HepG2 (cell line): Measurements from ENCODE around the gene PDK2. TPM values are rescaled to one million over a fixed set of nuclear protein-coding genes. Genes with fewer than 3 reads are reported as not detected.

ENCODE experiments used
- ARNT2 ChIP-seq: sonication (generic); formaldehyde crosslinking; IDR thresholded peaks from 2 replicates; pipeline ENCODE4 v1.8.0; 2022; ENCODE audit warnings: mild to moderate bottlenecking, low read depth, missing genetic modification reagents, moderate library complexity
- ATM ChIP-seq: fragments of 450-650 bp; IDR thresholded peaks from 2 replicates; pipeline ENCODE4 v1.7.1; 2017; ENCODE audit warnings: mild to moderate bottlenecking, borderline replicate concordance
- BHLHE40 ChIP-seq: IDR thresholded peaks from 2 replicates; pipeline ENCODE4 v1.6.1; 2011; ENCODE audit warnings: low read length, improper control_type of control experiment
- BRCA1 ChIP-seq: sonication (generic); formaldehyde crosslinking; IDR thresholded peaks from 2 replicates; pipeline ENCODE4 v1.4.0; 2020; ENCODE audit warnings: missing genetic modification reagents
- DZIP1 ChIP-seq: sonication (generic); formaldehyde crosslinking; IDR thresholded peaks from 2 replicates; pipeline ENCODE4 v1.5.0; 2020; ENCODE audit warnings: mild to moderate bottlenecking, missing genetic modification reagents
- EED ChIP-seq: sonication (generic); formaldehyde crosslinking; IDR thresholded peaks from 2 replicates; pipeline ENCODE4 v1.5.0; 2020; ENCODE audit warnings: mild to moderate bottlenecking, missing genetic modification reagents
- ESRRA ChIP-seq: sonication (generic); formaldehyde crosslinking; IDR thresholded peaks from 2 replicates; pipeline ENCODE4 v1.5.1; 2020; ENCODE audit warnings: mild to moderate bottlenecking, low read depth, missing genetic modification reagents
- FOXK1 ChIP-seq: sonication (generic); formaldehyde crosslinking; IDR thresholded peaks from 2 replicates; pipeline ENCODE4 v1.4.0; 2020; ENCODE audit warnings: low read depth, missing genetic modification reagents, borderline replicate concordance
- MAZ ChIP-seq, 2 experiments: sonication (generic) in 1 of 2; formaldehyde crosslinking in 1 of 2; IDR thresholded peaks; 2 replicates each; pipeline versions ENCODE4 v1.5.0 to v1.6.1; 2012 to 2020; ENCODE audit warnings: low read depth in 2 of 2, mild to moderate bottlenecking in 2 of 2, borderline replicate concordance in 1 of 2, improper control_type of control experiment in 1 of 2, low read length in 1 of 2, missing genetic modification reagents in 1 of 2, moderate library complexity in 1 of 2
- PITX1 ChIP-seq: sonication (generic); formaldehyde crosslinking; IDR thresholded peaks from 2 replicates; pipeline ENCODE4 v1.5.1; 2020; ENCODE audit warnings: mild to moderate bottlenecking, missing genetic modification reagents
- THRA ChIP-seq: sonication (generic); formaldehyde crosslinking; IDR thresholded peaks from 2 replicates; pipeline ENCODE4 v1.4.0; 2020; ENCODE audit warnings: missing genetic modification reagents, borderline replicate concordance
- USF2 ChIP-seq, 2 experiments: sonication (generic) in 1 of 2; formaldehyde crosslinking in 1 of 2; IDR thresholded peaks; 2 replicates each; pipeline versions ENCODE4 v1.5.1 to v1.6.1; 2011 to 2020; ENCODE audit warnings: borderline replicate concordance in 1 of 2, low read depth in 1 of 2, low read length in 1 of 2, mild to moderate bottlenecking in 1 of 2, missing genetic modification reagents in 1 of 2, moderate library complexity in 1 of 2
- ZFP62 ChIP-seq: sonication (generic); formaldehyde crosslinking; IDR thresholded peaks from 2 replicates; pipeline ENCODE4 v1.4.0; 2020; ENCODE audit warnings: missing genetic modification reagents
- ZNF292 ChIP-seq: sonication (generic); formaldehyde crosslinking; IDR thresholded peaks from 2 replicates; pipeline ENCODE4 v1.8.1; 2022; ENCODE audit warnings: mild to moderate bottlenecking, low read depth, missing genetic modification reagents, borderline replicate concordance
- ZNF382 ChIP-seq: sonication (generic); formaldehyde crosslinking; IDR thresholded peaks from 2 replicates; pipeline ENCODE4 v1.5.0; 2020; ENCODE audit warnings: missing genetic modification reagents, mild to moderate bottlenecking, borderline replicate concordance
- ZNF546 ChIP-seq: sonication (generic); formaldehyde crosslinking; conservative IDR thresholded peaks from 2 replicates; pipeline ENCODE4 v1.8.1; 2023; ENCODE audit warnings: mild to moderate bottlenecking, missing genetic modification reagents
- ZNF552 ChIP-seq: sonication (generic); formaldehyde crosslinking; IDR thresholded peaks from 2 replicates; pipeline ENCODE4 v1.9.0; 2022; ENCODE audit warnings: missing genetic modification reagents, mild to moderate bottlenecking, borderline replicate concordance
- ZNF580 ChIP-seq: IDR thresholded peaks from 2 replicates; pipeline ENCODE4 v1.6.1; 2016; ENCODE audit warnings: low read depth, borderline replicate concordance
- ZNF841 ChIP-seq: sonication (generic); formaldehyde crosslinking; IDR thresholded peaks from 2 replicates; pipeline ENCODE4 v1.8.1; 2023; ENCODE audit warnings: missing genetic modification reagents, borderline replicate concordance
- polyA plus RNA-seq, 8 experiments: library from polyadenylated mRNA; depleted of rRNA in 3 of 8; stranded (reverse) in 7 of 8; unstranded in 1 of 8; fragments of >200 nt; fragmentation: Illumina TruSeq in 4 of 8; extraction: Trizol in 4 of 8; gene quantifications; 2 replicates each; pipeline versions ENCODE4 v1.2.1 to v1.2.3, GENCODE V29; 2011 to 2016; ENCODE audit warnings: low read depth in 4 of 8, missing spikeins in 1 of 8, mixed read lengths in 1 of 8; ENCODE audit not compliant: insufficient read depth in 1 of 8
- total RNA-seq, 5 experiments: library from RNA; depleted of rRNA; stranded (reverse); fragments of >200 nt; fragmentation: Illumina TruSeq; extraction: Trizol; gene quantifications; 2 replicates each; pipeline ENCODE4 v1.2.3, GENCODE V29; 2016; ENCODE audit warnings: low read depth in 1 of 5

PDK2 gene
- total and polyA plus RNA-seq, 2 of the 13 experiments (the other 11 are each of a cell fraction or from before 2014, with no cell fraction given), result 18.5 to 59.7 TPM

GRCh38 chr17:50113624-50114320 is 18.6 kb downstream of the PDK2 start (continued):
- TF ChIP-seq ZFP62 (CRISPR knock-in tag), result no peak
- no peak for TF ChIP-seq ZNF552 (CRISPR knock-in tag)
- TF ChIP-seq EED (CRISPR knock-in tag), result 0 out of 2 replicates have a peak, but pooled peaks have one; percentile 29
- no peak for TF ChIP-seq FOXK1 (CRISPR knock-in tag)
- TF ChIP-seq PITX1 (CRISPR knock-in tag), result peak; percentile 34; the same call in 1 of the 2 replicates
- TF ChIP-seq BRCA1 (CRISPR knock-in tag), result no peak
- TF ChIP-seq ESRRA (CRISPR knock-in tag), result peak; percentile 55; the same call in 1 of the 2 replicates
- TF ChIP-seq USF2 (IDR thresholded peaks at IDR 0.05; ENCODE audit: low read depth, low read length), result no peak
- no peak for TF ChIP-seq USF2 (CRISPR knock-in tag; IDR thresholded peaks at IDR 0.05; ENCODE audit: borderline replicate concordance)
- TF ChIP-seq ZNF546 (CRISPR knock-in tag), result no peak
- TF ChIP-seq ZNF580 (CRISPR knock-in tag), result no peak
- 0 out of 2 replicates have a peak, but pooled peaks have one; percentile 25 for TF ChIP-seq THRA (CRISPR knock-in tag)
- TF ChIP-seq DZIP1 (CRISPR knock-in tag), result no peak
- no peak for TF ChIP-seq ARNT2 (CRISPR knock-in tag)
- no peak for TF ChIP-seq BHLHE40
- no peak for TF ChIP-seq ZNF382 (CRISPR knock-in tag)
- no peak for TF ChIP-seq ZNF292 (CRISPR knock-in tag)
- TF ChIP-seq ATM, result no peak
- no peak for TF ChIP-seq ZNF841 (CRISPR knock-in tag)
- TF ChIP-seq MAZ (IDR thresholded peaks at IDR 0.05; ENCODE audit: borderline replicate concordance, low read depth, low read length), result no peak
- TF ChIP-seq MAZ (CRISPR knock-in tag; IDR thresholded peaks at IDR 0.05; ENCODE audit: low read depth), result 0 out of 2 replicates have a peak, but pooled peaks have one; percentile 22
